22Rv1 (cell line): Measurements from ENCODE around the gene RCCD1.

Source experiments
- H3K27ac ChIP-seq: fragments of 450-650 bp; 2 replicates; pipeline ENCODE4 v1.5.1; 2017
- CTCF ChIP-seq: fragments of 450-650 bp; IDR thresholded peaks from 2 replicates; pipeline ENCODE4 v1.5.1; 2017; ENCODE audit warnings: mild to moderate bottlenecking
- ZFX ChIP-seq: fragments of 450-650 bp; IDR thresholded peaks from 2 replicates; pipeline ENCODE4 v1.6.1; 2017; ENCODE audit warnings: antibody characterized with exemption, borderline replicate concordance

RCCD1 gene

GRCh38 chr15:90947577-90948357 lies 6.9 kb upstream of the RCCD1 start:
- no peak overlapping the region for H3K27ac ChIP-seq
- TF ChIP-seq CTCF: no peak
- no peak for TF ChIP-seq ZFX

- TF ChIP-seq CTCF (no peak), ZFX (no peak)
- no peak overlapping the region for H3K27ac ChIP-seq
These were observed 6.2 kb upstream of the RCCD1 start for GRCh38 chr15:90948506-90948905.

- no peak for TF ChIP-seq ZFX
- TF ChIP-seq CTCF: no peak
- no peak overlapping the region for H3K27ac ChIP-seq
These were observed 4.6 kb upstream of the RCCD1 start for GRCh38 chr15:90949979-90950675.

GRCh38 chr15:90950676-90951075 lies 4.0 kb upstream of the RCCD1 start:
- H3K27ac ChIP-seq: no peak overlapping the region
- TF ChIP-seq ZFX (no peak), CTCF (no peak)

GRCh38 chr15:90952901-90953677 lies 1.6 kb upstream of the RCCD1 start:
- no peak overlapping the region for H3K27ac ChIP-seq
- no peak for TF ChIP-seq ZFX

- TF ChIP-seq CTCF: no peak
- TF ChIP-seq ZFX: no peak
- no peak overlapping the region for H3K27ac ChIP-seq
These were observed 555 bp upstream of the RCCD1 start for GRCh38 chr15:90953947-90954711.

- peak overlapping the region; percentile 57 for H3K27ac ChIP-seq
These were observed 1.1 kb downstream of the RCCD1 start for GRCh38 chr15:90955624-90956273.

More at GRCh38 chr15:90955624-90956273, 1.1 kb downstream of the RCCD1 start:
- TF ChIP-seq CTCF (no peak), ZFX (no peak)
